Measurements from ENCODE around the gene NAXD.

Gene NAXD

DNA sequence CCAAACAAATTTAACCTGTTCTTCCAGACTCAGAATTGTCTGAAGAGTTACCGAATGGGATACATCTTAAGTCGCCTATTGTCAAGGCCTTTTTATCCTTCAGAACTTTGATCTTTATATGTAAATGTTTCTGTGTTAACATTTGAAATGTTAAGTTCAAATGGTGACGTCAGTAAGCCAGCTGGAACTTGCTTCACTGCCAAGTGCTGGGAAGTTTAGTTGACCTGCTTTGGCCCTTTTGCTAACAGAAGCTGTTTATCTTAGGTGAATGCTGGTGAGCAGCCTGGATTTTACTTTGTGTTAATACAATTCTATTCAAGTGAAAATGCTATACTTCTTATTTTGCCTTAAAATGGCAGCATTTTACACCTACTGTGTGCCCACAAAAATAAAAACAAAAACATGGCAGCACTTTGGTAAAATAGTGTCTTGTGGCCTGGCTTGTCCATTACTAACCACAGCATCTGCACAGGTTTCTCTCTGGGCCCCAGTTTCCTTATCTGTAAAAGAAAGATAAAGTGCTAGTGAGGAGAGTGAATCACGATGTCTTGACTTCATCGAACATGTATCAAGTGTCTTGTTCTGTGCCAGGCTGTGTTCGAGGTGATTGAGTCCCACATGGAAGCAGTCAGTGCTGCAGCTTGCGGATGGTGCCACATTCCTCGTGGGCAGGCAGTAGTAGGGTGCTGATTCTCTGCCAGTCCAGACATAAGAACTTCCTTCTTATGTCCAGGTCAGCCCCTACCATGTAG lies 2.2 kb downstream of the NAXD start:
- no peaks in the 10 kb centered on the region for H3K27me3 ChIP-seq (ENCODE audit: insufficient read depth, poor library complexity, severe bottlenecking)
- no peak overlapping the region for H3K27ac ChIP-seq (replicated peaks)
- no peak for DNase-seq (ENCODE audit: low read depth in 1 of 2, low spot score in 1 of 2)
- TF ChIP-seq CTCF (IDR thresholded peaks at IDR 0.05; ENCODE audit: insufficient read depth, low read length) (no peak), POLR2AphosphoS5 (IDR thresholded peaks at IDR 0.05; ENCODE audit: low read depth) (no peak), SPI1 (IDR thresholded peaks at IDR 0.05; ENCODE audit: borderline replicate concordance, low read depth) (no peak), GABPA (IDR thresholded peaks at IDR 0.05; ENCODE audit: low read depth) (no peak)
- TF ChIP-seq, protein P1, sequence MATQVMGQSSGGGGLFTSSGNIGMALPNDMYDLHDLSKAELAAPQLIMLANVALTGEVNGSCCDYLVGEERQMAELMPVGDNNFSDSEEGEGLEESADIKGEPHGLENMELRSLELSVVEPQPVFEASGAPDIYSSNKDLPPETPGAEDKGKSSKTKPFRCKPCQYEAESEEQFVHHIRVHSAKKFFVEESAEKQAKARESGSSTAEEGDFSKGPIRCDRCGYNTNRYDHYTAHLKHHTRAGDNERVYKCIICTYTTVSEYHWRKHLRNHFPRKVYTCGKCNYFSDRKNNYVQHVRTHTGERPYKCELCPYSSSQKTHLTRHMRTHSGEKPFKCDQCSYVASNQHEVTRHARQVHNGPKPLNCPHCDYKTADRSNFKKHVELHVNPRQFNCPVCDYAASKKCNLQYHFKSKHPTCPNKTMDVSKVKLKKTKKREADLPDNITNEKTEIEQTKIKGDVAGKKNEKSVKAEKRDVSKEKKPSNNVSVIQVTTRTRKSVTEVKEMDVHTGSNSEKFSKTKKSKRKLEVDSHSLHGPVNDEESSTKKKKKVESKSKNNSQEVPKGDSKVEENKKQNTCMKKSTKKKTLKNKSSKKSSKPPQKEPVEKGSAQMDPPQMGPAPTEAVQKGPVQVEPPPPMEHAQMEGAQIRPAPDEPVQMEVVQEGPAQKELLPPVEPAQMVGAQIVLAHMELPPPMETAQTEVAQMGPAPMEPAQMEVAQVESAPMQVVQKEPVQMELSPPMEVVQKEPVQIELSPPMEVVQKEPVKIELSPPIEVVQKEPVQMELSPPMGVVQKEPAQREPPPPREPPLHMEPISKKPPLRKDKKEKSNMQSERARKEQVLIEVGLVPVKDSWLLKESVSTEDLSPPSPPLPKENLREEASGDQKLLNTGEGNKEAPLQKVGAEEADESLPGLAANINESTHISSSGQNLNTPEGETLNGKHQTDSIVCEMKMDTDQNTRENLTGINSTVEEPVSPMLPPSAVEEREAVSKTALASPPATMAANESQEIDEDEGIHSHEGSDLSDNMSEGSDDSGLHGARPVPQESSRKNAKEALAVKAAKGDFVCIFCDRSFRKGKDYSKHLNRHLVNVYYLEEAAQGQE (IDR thresholded peaks at IDR 0.05; ENCODE audit: insufficient replicate concordance, low read depth) = no peak
- no peak overlapping the region for H3K4me3 ChIP-seq (replicated peaks; ENCODE audit: insufficient read depth, low read length)

- H3K27me3 ChIP-seq (ENCODE audit: insufficient read depth, poor library complexity, severe bottlenecking) = no peaks in the 10 kb centered on the region
- no peak overlapping the region for H3K27ac ChIP-seq (replicated peaks)
- DNase-seq (ENCODE audit: low read depth in 1 of 2, low spot score in 1 of 2) = no peak
- no peak overlapping the region for H3K4me3 ChIP-seq (replicated peaks; ENCODE audit: insufficient read depth, low read length)
- TF ChIP-seq, protein P1 (IDR thresholded peaks at IDR 0.05; ENCODE audit: insufficient replicate concordance, low read depth) = no peak
- TF ChIP-seq CTCF (IDR thresholded peaks at IDR 0.05; ENCODE audit: insufficient read depth, low read length) (no peak), GABPA (IDR thresholded peaks at IDR 0.05; ENCODE audit: low read depth) (no peak), SPI1 (IDR thresholded peaks at IDR 0.05; ENCODE audit: borderline replicate concordance, low read depth) (no peak), POLR2AphosphoS5 (IDR thresholded peaks at IDR 0.05; ENCODE audit: low read depth) (no peak)
These were observed 2.8 kb downstream of the NAXD start for GRCh38 chr13:110618167-110618566.

GRCh38 chr13:110618780-110619179 lies 3.4 kb downstream of the NAXD start:
- no peak for DNase-seq (ENCODE audit: low read depth in 1 of 2, low spot score in 1 of 2)
- TF ChIP-seq SPI1 (IDR thresholded peaks at IDR 0.05; ENCODE audit: borderline replicate concordance, low read depth) = no peak
- TF ChIP-seq CTCF (IDR thresholded peaks at IDR 0.05; ENCODE audit: insufficient read depth, low read length) = no peak
- Histone ChIP-seq H3K27ac (replicated peaks) (no peak overlapping the region), H3K27me3 (ENCODE audit: insufficient read depth, poor library complexity, severe bottlenecking) (no peaks in the 10 kb centered on the region), H3K4me3 (replicated peaks; ENCODE audit: insufficient read depth, low read length) (no peak overlapping the region)

GRCh38 chr13:110620596-110620995 lies 5.3 kb downstream of the NAXD start:
- TF ChIP-seq POLR2AphosphoS5 (IDR thresholded peaks at IDR 0.05; ENCODE audit: low read depth) = no peak
- TF ChIP-seq, protein P1 (IDR thresholded peaks at IDR 0.05; ENCODE audit: insufficient replicate concordance, low read depth) = no peak
- TF ChIP-seq CTCF (IDR thresholded peaks at IDR 0.05; ENCODE audit: insufficient read depth, low read length) = no peak
- no peak for TF ChIP-seq SPI1 (IDR thresholded peaks at IDR 0.05; ENCODE audit: borderline replicate concordance, low read depth)
- TF ChIP-seq GABPA (IDR thresholded peaks at IDR 0.05; ENCODE audit: low read depth) = no peak
- H3K27me3 ChIP-seq (ENCODE audit: insufficient read depth, poor library complexity, severe bottlenecking) = no peaks in the 10 kb centered on the region
- H3K4me3 ChIP-seq (replicated peaks; ENCODE audit: insufficient read depth, low read length) = no peak overlapping the region
- no peak overlapping the region for H3K27ac ChIP-seq (replicated peaks)
- DNase-seq (ENCODE audit: low read depth in 1 of 2, low spot score in 1 of 2) = no peak
